Measurements from ENCODE around the gene IGSF11.

The IGSF11 gene

GRCh38 chr3:118948146-118948545 is 86.5 kb downstream of the IGSF11 start:
- no peak for FAIRE-seq

GRCh38 chr3:118946449-118946848 is 88.2 kb downstream of the IGSF11 start:
- no peak for FAIRE-seq

- no peak for FAIRE-seq
Measured at GRCh38 chr3:118945834-118946233, 88.8 kb downstream of the IGSF11 start.

- FAIRE-seq: peak; percentile 98
Measured at GRCh38 chr3:118943597-118943996, 91.0 kb downstream of the IGSF11 start.

- FAIRE-seq: no peak
Measured at GRCh38 chr3:118942671-118943070, 92.0 kb downstream of the IGSF11 start.

- FAIRE-seq: no peak
Measured at GRCh38 chr3:118942195-118942594, 92.5 kb downstream of the IGSF11 start.

- FAIRE-seq: no peak
Measured at GRCh38 chr3:118941236-118941635, 93.4 kb downstream of the IGSF11 start.

GRCh38 chr3:118938183-118938961 is 96.3 kb downstream of the IGSF11 start:
- no peak for FAIRE-seq

- FAIRE-seq: no peak
Measured at GRCh38 chr3:118936811-118937210, 97.8 kb downstream of the IGSF11 start.

GRCh38 chr3:118932822-118933558 is 101.7 kb downstream of the IGSF11 start:
- no peak for FAIRE-seq

GRCh38 chr3:118931996-118932395 is 102.7 kb downstream of the IGSF11 start:
- no peak for FAIRE-seq

- no peak for FAIRE-seq
Measured at GRCh38 chr3:118927449-118927848, 107.2 kb downstream of the IGSF11 start.

- no peak for FAIRE-seq
Measured at GRCh38 chr3:118912188-118912587, 122.5 kb downstream of the IGSF11 start.

- no peak for FAIRE-seq
Measured at GRCh38 chr3:118910332-118910731, 124.3 kb downstream of the IGSF11 start.

GRCh38 chr3:118909763-118910162 is 124.9 kb downstream of the IGSF11 start:
- FAIRE-seq: peak; percentile 45

GRCh38 chr3:118907909-118908308 is 126.7 kb downstream of the IGSF11 start:
- no peak for FAIRE-seq

- no peak for FAIRE-seq
Measured at GRCh38 chr3:118900737-118901525, 133.7 kb downstream of the IGSF11 start.

GRCh38 chr3:118890206-118890605 is 144.4 kb downstream of the IGSF11 start:
- no peak for FAIRE-seq

- FAIRE-seq: no peak
Measured at GRCh38 chr3:118889691-118890090, 145.0 kb downstream of the IGSF11 start.

GRCh38 chr3:118886708-118887107 is 147.9 kb downstream of the IGSF11 start:
- FAIRE-seq: no peak

- peak; percentile 79 for FAIRE-seq
Measured at GRCh38 chr3:118884748-118885206, 149.9 kb downstream of the IGSF11 start.

- peak; percentile 89 for FAIRE-seq
Measured at GRCh38 chr3:118882353-118882947, 152.2 kb downstream of the IGSF11 start.

- no peak for FAIRE-seq
Measured at GRCh38 chr3:118868051-118868450, 166.6 kb downstream of the IGSF11 start.

Data from islet of Langerhans (tissue), 1 donor.